22Rv1 (cell line): ENCODE measurements around the gene KRT12.

Experiments used
- H3K27ac ChIP-seq: fragments of 450-650 bp; 2 replicates; pipeline ENCODE4 v1.5.1; 2017
- ZFX ChIP-seq: fragments of 450-650 bp; IDR thresholded peaks from 2 replicates; pipeline ENCODE4 v1.6.1; 2017; ENCODE audit warnings: antibody characterized with exemption, borderline replicate concordance
- TF ChIP-seq, protein P1 (sequence below): fragments of 450-650 bp; IDR thresholded peaks from 2 replicates; pipeline ENCODE4 v1.5.1; 2017; ENCODE audit warnings: mild to moderate bottlenecking

KRT12 gene

DNA sequence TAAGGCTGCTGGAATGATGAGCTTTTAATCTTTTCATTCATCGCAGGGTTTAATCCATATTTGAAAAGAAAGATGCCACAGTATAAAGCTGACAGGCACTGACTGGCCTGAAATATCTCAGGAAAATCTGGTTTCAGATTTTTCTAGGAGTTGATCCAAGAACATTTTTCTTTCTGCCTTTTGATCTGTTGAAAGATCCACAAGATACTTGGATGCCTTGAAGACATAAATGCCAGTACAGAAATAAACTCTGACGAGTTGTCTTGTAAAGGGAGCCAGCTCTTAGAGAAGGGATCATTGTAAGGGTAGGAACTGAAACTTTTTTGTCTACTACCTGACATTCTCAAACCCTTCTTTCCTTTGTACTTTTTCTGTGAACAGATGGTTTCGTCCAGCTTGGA is 43.4 kb upstream of the KRT12 start:
- H3K27ac ChIP-seq, result no peak overlapping the region
- TF ChIP-seq ZFX, result no peak
- TF ChIP-seq, protein P1, sequence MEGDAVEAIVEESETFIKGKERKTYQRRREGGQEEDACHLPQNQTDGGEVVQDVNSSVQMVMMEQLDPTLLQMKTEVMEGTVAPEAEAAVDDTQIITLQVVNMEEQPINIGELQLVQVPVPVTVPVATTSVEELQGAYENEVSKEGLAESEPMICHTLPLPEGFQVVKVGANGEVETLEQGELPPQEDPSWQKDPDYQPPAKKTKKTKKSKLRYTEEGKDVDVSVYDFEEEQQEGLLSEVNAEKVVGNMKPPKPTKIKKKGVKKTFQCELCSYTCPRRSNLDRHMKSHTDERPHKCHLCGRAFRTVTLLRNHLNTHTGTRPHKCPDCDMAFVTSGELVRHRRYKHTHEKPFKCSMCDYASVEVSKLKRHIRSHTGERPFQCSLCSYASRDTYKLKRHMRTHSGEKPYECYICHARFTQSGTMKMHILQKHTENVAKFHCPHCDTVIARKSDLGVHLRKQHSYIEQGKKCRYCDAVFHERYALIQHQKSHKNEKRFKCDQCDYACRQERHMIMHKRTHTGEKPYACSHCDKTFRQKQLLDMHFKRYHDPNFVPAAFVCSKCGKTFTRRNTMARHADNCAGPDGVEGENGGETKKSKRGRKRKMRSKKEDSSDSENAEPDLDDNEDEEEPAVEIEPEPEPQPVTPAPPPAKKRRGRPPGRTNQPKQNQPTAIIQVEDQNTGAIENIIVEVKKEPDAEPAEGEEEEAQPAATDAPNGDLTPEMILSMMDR, result no peak

- no peak for TF ChIP-seq ZFX
- TF ChIP-seq, protein P1, result no peak
- H3K27ac ChIP-seq, result no peak overlapping the region
These were observed 42.7 kb upstream of the KRT12 start for GRCh38 chr17:40909755-40910154.

DNA sequence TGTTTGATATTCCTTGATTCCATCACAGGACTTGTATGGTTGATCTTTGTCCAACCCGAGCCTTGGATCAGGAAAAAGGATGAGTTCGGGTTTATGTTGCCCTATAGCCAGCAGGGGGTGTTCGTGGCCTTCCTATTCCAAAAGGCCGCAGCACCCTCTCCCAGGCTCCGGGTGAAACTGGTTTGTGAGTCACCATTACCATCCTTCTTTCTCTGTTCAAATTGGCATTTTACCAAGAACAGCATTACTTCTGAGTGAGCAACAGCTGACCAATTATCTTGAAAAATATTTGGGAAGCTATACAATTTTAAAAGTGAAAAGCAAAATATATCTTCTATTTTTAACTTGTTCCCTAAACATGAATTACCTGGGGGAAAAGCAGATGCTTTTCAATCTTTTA is 42.3 kb upstream of the KRT12 start:
- H3K27ac ChIP-seq, result no peak overlapping the region
- TF ChIP-seq, protein P1, result peak; percentile 86
- no peak for TF ChIP-seq ZFX

DNA sequence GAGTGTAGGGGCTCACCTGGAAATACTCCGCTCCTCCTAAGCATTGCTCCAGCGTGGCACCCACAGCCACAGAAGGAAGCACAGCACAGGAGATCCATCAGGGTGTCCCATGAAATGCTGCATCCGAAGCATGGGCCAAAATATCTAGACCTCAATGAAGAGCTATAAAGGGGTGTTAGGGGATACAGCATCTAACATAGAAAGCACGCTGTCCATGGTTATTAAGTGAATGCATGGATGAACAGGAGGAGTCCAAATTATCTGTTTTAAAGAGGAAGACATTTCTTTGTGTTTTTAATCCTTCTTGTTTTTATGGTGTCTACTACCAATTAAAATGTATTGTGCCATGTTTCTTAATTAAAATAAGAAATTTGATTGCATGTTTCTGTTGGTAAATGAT is 39.6 kb upstream of the KRT12 start:
- H3K27ac ChIP-seq, result no peak overlapping the region
- TF ChIP-seq, protein P1, result no peak
- no peak for TF ChIP-seq ZFX

GRCh38 chr17:40905370-40905769 is 38.3 kb upstream of the KRT12 start:
- no peak overlapping the region for H3K27ac ChIP-seq
- TF ChIP-seq, protein P1, result no peak
- no peak for TF ChIP-seq ZFX

- H3K27ac ChIP-seq, result peak overlapping the region; percentile 65
These were observed 36.3 kb upstream of the KRT12 start for GRCh38 chr17:40903129-40903847.

GRCh38 chr17:40902498-40902897 is 35.5 kb upstream of the KRT12 start:
- TF ChIP-seq, protein P1, result no peak
- no peak for TF ChIP-seq ZFX
- peak overlapping the region; percentile 65 for H3K27ac ChIP-seq

More at GRCh38 chr17:40903129-40903847, 36.3 kb upstream of the KRT12 start:
- TF ChIP-seq, protein P1, result no peak
- no peak for TF ChIP-seq ZFX
